DMS114 treated with DMSO at 0.1 percent for 48 hours (cell line): ENCODE measurements around the gene KCNC4.

ENCODE experiments used
- DNase-seq: peaks from one replicate; lab custom pipeline; 2025; ENCODE audit not compliant: unreplicated experiment; lab: John Stamatoyannopoulos, UW

The KCNC4 gene

GRCh38 chr1:110229348-110230001, 19.4 kb downstream of the KCNC4 start:
- no peak for DNase-seq

GRCh38 chr1:110230381-110231199, 20.5 kb downstream of the KCNC4 start:
- no peak for DNase-seq

- DNase-seq = no peak
Measured at GRCh38 chr1:110233861-110234260, 23.7 kb downstream of the KCNC4 start.

- no peak for DNase-seq
Measured at GRCh38 chr1:110234691-110235090, 24.6 kb downstream of the KCNC4 start.

GRCh38 chr1:110235181-110235833, 25.2 kb downstream of the KCNC4 start:
- DNase-seq = no peak

GRCh38 chr1:110235834-110236682, 25.9 kb downstream of the KCNC4 start:
- DNase-seq = no peak

- no peak for DNase-seq
Measured at GRCh38 chr1:110237386-110238152, 27.5 kb downstream of the KCNC4 start.

- DNase-seq = no peak
Measured at GRCh38 chr1:110239441-110240430, 29.6 kb downstream of the KCNC4 start.

- no peak for DNase-seq
Measured at GRCh38 chr1:110240476-110241210, 30.5 kb downstream of the KCNC4 start.

GRCh38 chr1:110241516-110241915, 31.4 kb downstream of the KCNC4 start:
- DNase-seq = no peak

- no peak for DNase-seq
Measured at GRCh38 chr1:110242062-110242461, 31.9 kb downstream of the KCNC4 start.

GRCh38 chr1:110242731-110243130, 32.6 kb downstream of the KCNC4 start:
- no peak for DNase-seq

GRCh38 chr1:110243146-110243545, 33.0 kb downstream of the KCNC4 start:
- DNase-seq = no peak

- DNase-seq = no peak
Measured at GRCh38 chr1:110243574-110243973, 33.5 kb downstream of the KCNC4 start.

- no peak for DNase-seq
Measured at GRCh38 chr1:110245876-110246620, 35.9 kb downstream of the KCNC4 start.

- DNase-seq = no peak
Measured at GRCh38 chr1:110248746-110249145, 38.6 kb downstream of the KCNC4 start.

- no peak for DNase-seq
Measured at GRCh38 chr1:110249256-110249655, 39.1 kb downstream of the KCNC4 start.

- no peak for DNase-seq
Measured at GRCh38 chr1:110250008-110250407, 39.9 kb downstream of the KCNC4 start.
